IMR-90 (cell line): Measurements from ENCODE around the gene VWA7. TPM values are rescaled to one million over a fixed set of nuclear protein-coding genes. Genes with fewer than 3 reads are reported as not detected.

ENCODE experiments used
- ATAC-seq: fragments of 200-7000 bp; cut with Tn5 transposase; 2 replicates; pipeline ENCODE4 v1.9.1; 2020; ENCODE audit warnings: low read depth, mild to moderate bottlenecking, moderate library complexity
- BruUV-seq: library from RNA; stranded (reverse); fragments of 400-500 nt; replicated peaks from 2 replicates; lab custom pipeline; 2021; lab: Mats Ljungman, UMichigan
- CTCF ChIA-PET: fragments of 300-600 bp; formaldehyde crosslinking; extraction: SDS; loops from one replicate; lab custom pipeline; 2021; ENCODE audit warnings: antibody characterized with exemption; lab: Yijun Ruan, JAX
- POLR2A ChIA-PET: fragments of 300-600 bp; sonication (Branson Sonifier 250); formaldehyde crosslinking; loops from one replicate; lab custom pipeline; 2022; ENCODE audit warnings: antibody characterized with exemption; ENCODE audit not compliant: unreplicated experiment; lab: Charles Lee
- DNase-seq: peaks from one replicate; pipeline ENCODE4 v3.0.0; 2013
- H2AFZ ChIP-seq: replicated peaks from 2 replicates; pipeline ENCODE3; 2013; ENCODE audit warnings: low read length, mild to moderate bottlenecking; ENCODE audit not compliant: poor library complexity
- H2AK5ac ChIP-seq: 2 replicates; pipeline ENCODE4 v1.6.1; 2013; ENCODE audit warnings: low read depth, low read length, inconsistent platforms
- H2AK9ac ChIP-seq: replicated peaks from 2 replicates; pipeline ENCODE3; 2013; ENCODE audit warnings: mild to moderate bottlenecking, low read depth, low read length, moderate library complexity; ENCODE audit not compliant: poor library complexity
- H2BK120ac ChIP-seq: 2 replicates; pipeline ENCODE4 v1.6.1; 2013; ENCODE audit warnings: low read depth, low read length, inconsistent platforms
- H2BK15ac ChIP-seq: 3 replicates; pipeline ENCODE4 v1.6.1; 2013; ENCODE audit warnings: low read depth, low read length, inconsistent platforms
- H2BK20ac ChIP-seq: 2 replicates; pipeline ENCODE4 v1.6.1; 2013; ENCODE audit warnings: low read depth, mild to moderate bottlenecking, inconsistent platforms, low read length, moderate library complexity
- H2BK5ac ChIP-seq: 2 replicates; pipeline ENCODE4 v1.6.1; 2013; ENCODE audit warnings: mild to moderate bottlenecking, low read depth, low read length, inconsistent platforms; ENCODE audit not compliant: poor library complexity, severe bottlenecking
- H3K14ac ChIP-seq: replicated peaks from 2 replicates; pipeline ENCODE4 v1.6.1; 2013; ENCODE audit warnings: low read depth, low read length, inconsistent platforms
- H3K18ac ChIP-seq: 2 replicates; pipeline ENCODE4 v1.6.1; 2013; ENCODE audit warnings: low read depth, low read length, control low read depth
- H3K23ac ChIP-seq: 2 replicates; pipeline ENCODE4 v1.6.1; 2013; ENCODE audit warnings: low read depth, low read length, inconsistent platforms
- H3K27ac ChIP-seq: 2 replicates; pipeline ENCODE4 v1.5.1; 2013; ENCODE audit warnings: mild to moderate bottlenecking, control low read depth, low read length; ENCODE audit not compliant: insufficient read depth
- H3K27me3 ChIP-seq: 2 replicates; pipeline ENCODE4 v1.6.1; 2013; ENCODE audit warnings: low read length; ENCODE audit not compliant: control insufficient read depth, insufficient read depth
- H3K36me3 ChIP-seq: 2 replicates; pipeline ENCODE4 v1.6.1; 2013; ENCODE audit warnings: low read length, mixed read lengths; ENCODE audit not compliant: control insufficient read depth, insufficient read depth
- H3K4ac ChIP-seq: 2 replicates; pipeline ENCODE4 v1.6.1; 2013; ENCODE audit warnings: low read depth, low read length, inconsistent platforms
- H3K4me1 ChIP-seq: 2 replicates; pipeline ENCODE4 v1.6.1; 2013; ENCODE audit warnings: low read length, mixed read lengths; ENCODE audit not compliant: control insufficient read depth, insufficient read depth
- H3K4me2 ChIP-seq: 2 replicates; pipeline ENCODE4 v1.6.1; 2013; ENCODE audit warnings: low read depth, mild to moderate bottlenecking, control low read depth, low read length, moderate library complexity
- H3K4me3 ChIP-seq: 2 replicates; pipeline ENCODE4 v1.5.1; 2013; ENCODE audit warnings: low read depth, mild to moderate bottlenecking, control low read depth, low read length, moderate library complexity; ENCODE audit not compliant: insufficient read depth
- H3K56ac ChIP-seq: 2 replicates; pipeline ENCODE4 v1.6.1; 2013; ENCODE audit warnings: low read length, inconsistent platforms; ENCODE audit not compliant: insufficient read depth; ENCODE audit errors: extremely low read depth
- H3K79me1 ChIP-seq, 2 experiments: 2 replicates each; pipeline ENCODE4 v1.6.1; 2013; ENCODE audit warnings: low read length in 2 of 2, inconsistent platforms in 1 of 2, low read depth in 1 of 2
- H3K9ac ChIP-seq: 2 replicates; pipeline ENCODE4 v1.6.1; 2013; ENCODE audit warnings: low read depth, low read length, control low read depth
- H3K9me1 ChIP-seq: 2 replicates; pipeline ENCODE4 v1.6.1; 2013; ENCODE audit warnings: low read length, inconsistent platforms; ENCODE audit not compliant: insufficient read depth
- H3K9me3 ChIP-seq: 2 replicates; pipeline ENCODE4 v1.6.1; 2013; ENCODE audit warnings: low read length; ENCODE audit not compliant: control insufficient read depth, insufficient read depth
- H4K20me1 ChIP-seq: 2 replicates; pipeline ENCODE4 v1.6.1; 2013; ENCODE audit warnings: low read length, inconsistent platforms; ENCODE audit not compliant: insufficient read depth
- H4K5ac ChIP-seq: 2 replicates; pipeline ENCODE4 v1.6.1; 2013; ENCODE audit warnings: mild to moderate bottlenecking, low read depth, low read length, control low read depth
- H4K8ac ChIP-seq, 2 experiments: 2 replicates each; pipeline ENCODE4 v1.6.1; 2013; ENCODE audit warnings: low read depth in 2 of 2, low read length in 2 of 2, control low read depth in 1 of 2, inconsistent platforms in 1 of 2
- H4K91ac ChIP-seq: 2 replicates; pipeline ENCODE4 v1.6.1; 2013; ENCODE audit warnings: low read depth, low read length, inconsistent platforms; ENCODE audit not compliant: insufficient read depth
- CEBPB ChIP-seq: IDR thresholded peaks from 2 replicates; pipeline ENCODE4 v1.6.1; 2012; ENCODE audit warnings: low read depth, low read length, improper control_type of control experiment
- CHD1 ChIP-seq: IDR thresholded peaks from 2 replicates; pipeline ENCODE4 v1.6.1; 2012; ENCODE audit warnings: low read depth, low read length, improper control_type of control experiment
- FOS ChIP-seq: fragments of 150-350 bp; IDR thresholded peaks from 2 replicates; pipeline ENCODE4 v1.6.1; 2016; ENCODE audit warnings: low read depth, low read length
- MAZ ChIP-seq: IDR thresholded peaks from 2 replicates; pipeline ENCODE4 v1.6.1; 2012; ENCODE audit warnings: low read depth, mild to moderate bottlenecking, low read length, improper control_type of control experiment, moderate library complexity, borderline replicate concordance
- MXI1 ChIP-seq: IDR thresholded peaks from 2 replicates; pipeline ENCODE4 v1.6.1; 2012; ENCODE audit warnings: low read depth, mild to moderate bottlenecking, low read length, moderate library complexity, borderline replicate concordance
- NFE2L2 ChIP-seq: fragments of 150-350 bp; IDR thresholded peaks from 2 replicates; pipeline ENCODE4 v1.6.1; 2016; ENCODE audit warnings: low read depth, mild to moderate bottlenecking, low read length
- POLR2A ChIP-seq: IDR thresholded peaks from 2 replicates; pipeline ENCODE4 v1.6.1; 2012; ENCODE audit warnings: mild to moderate bottlenecking, low read depth, low read length
- RAD21 ChIP-seq: IDR thresholded peaks from 2 replicates; pipeline ENCODE4 v1.6.1; 2012; ENCODE audit warnings: low read length, improper control_type of control experiment
- RCOR1 ChIP-seq: IDR thresholded peaks from 2 replicates; pipeline ENCODE4 v1.6.1; 2012; ENCODE audit warnings: mild to moderate bottlenecking, low read length, improper control_type of control experiment; ENCODE audit not compliant: insufficient replicate concordance
- SMC3 ChIP-seq: fragments of 150-350 bp; IDR thresholded peaks from 2 replicates; pipeline ENCODE4 v1.6.1; 2016; ENCODE audit warnings: low read depth, mild to moderate bottlenecking, antibody characterized with exemption, low read length, moderate library complexity
- WGBS, 2 experiments: methylation state at CpG; one replicate each; pipeline versions ENCODE4 v1.1.5 to v1.1.7; 2013; ENCODE audit warnings: missing lambda C conversion rate in 2 of 2; ENCODE audit not compliant: insufficient read length in 1 of 2; ENCODE audit errors: extremely low coverage in 2 of 2; 5-methylcytosine and 5-hydroxymethylcytosine counted together
- dilution Hi-C: fragments of 300-500 bp; cut with HindIII; formaldehyde crosslinking; loops from one replicate; pipeline ENCODE4 v1.14.3; 2018; ENCODE audit warnings: low sequenced_read_pairs; ENCODE audit not compliant: unreplicated experiment
- in situ Hi-C: fragments of 300-500 bp; cut with MboI; formaldehyde crosslinking; loops from 3 replicates; pipeline ENCODE4 v1.14.3; 2019; ENCODE audit warnings: low sequenced_read_pairs, inconsistent platforms, mixed read lengths
- intact Hi-C: fragments of 100-400 bp; cut with micrococcal nuclease; formaldehyde crosslinking; loops from 2 replicates; pipeline ENCODE4 v1.10.0; 2022
- polyA plus RNA-seq, 3 experiments: library from polyadenylated mRNA; depleted of rRNA; stranded (reverse); fragments of >200 nt; gene quantifications; 2 replicates each; pipeline ENCODE4 v1.2.3, GENCODE V29; 2012; ENCODE audit warnings: low replicate concordance in 1 of 3
- total RNA-seq: library from RNA; depleted of rRNA; stranded (reverse); fragments of >200 nt; gene quantifications from 2 replicates; pipeline ENCODE4 v1.2.3, GENCODE V29; 2012
- TF ChIP-seq, protein P1 (sequence below): fragments of 150-350 bp; IDR thresholded peaks from 2 replicates; pipeline ENCODE4 v1.6.1; 2017; ENCODE audit warnings: mild to moderate bottlenecking, antibody characterized with exemption, low read length, low read depth
- TF ChIP-seq, protein P2 (sequence below): conservative IDR thresholded peaks from 2 replicates; pipeline ENCODE4 v1.5.1; 2012; ENCODE audit warnings: mild to moderate bottlenecking, low read depth, low read length, improper control_type of control experiment

The VWA7 gene
- total and polyA plus RNA-seq, 2 of the 4 experiments (the other 2 are of a cell fraction): under 0.01 to 1.4 TPM

DNA sequence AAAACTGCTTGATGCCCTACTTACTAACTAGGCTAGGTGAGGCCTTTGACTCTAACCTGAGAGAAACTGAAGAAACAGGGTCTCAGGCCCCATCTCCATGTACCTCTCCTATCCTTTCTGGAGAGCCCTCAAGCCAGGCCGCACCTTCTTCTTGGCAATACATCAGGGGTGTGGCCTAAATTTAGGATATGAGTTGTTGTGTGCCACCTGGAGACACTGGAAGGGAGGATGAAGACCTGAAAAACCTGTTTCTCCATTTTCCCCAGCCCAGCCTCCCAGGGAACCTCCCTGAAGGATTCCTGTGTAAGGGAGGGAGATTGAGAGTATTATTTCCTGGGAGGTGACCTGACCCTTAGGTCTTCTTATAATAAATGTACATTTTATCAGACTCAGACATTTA, 58.9 kb downstream of the VWA7 start:
- Histone ChIP-seq H3K23ac (no peak overlapping the region; the same call in 1 of the 2 replicates), H2AFZ (no peak overlapping the region), H3K79me1 (no peaks in the 10 kb centered on the region), H3K9ac (no peak overlapping the region), H3K18ac (no peak overlapping the region), H3K9me3 (no peaks in the 10 kb centered on the region), H4K91ac (no peak overlapping the region), H2BK120ac (no peak overlapping the region), H3K4me3 (no peak overlapping the region), H3K4me1 (no peaks in the 10 kb centered on the region), H3K4ac (no peak overlapping the region), H2BK20ac (no peak overlapping the region), H3K36me3 (no peaks in the 10 kb centered on the region), H4K8ac (no peak overlapping the region), H3K4me2 (no peak overlapping the region), H3K27ac (no peak overlapping the region), H3K9me1 (peaks cover 4% of the 10 kb centered on the region; the same call in 1 of the 2 replicates), H4K5ac (no peak overlapping the region), H2AK9ac (no peak overlapping the region), H3K27me3 (peaks cover 18% of the 10 kb centered on the region), H3K56ac (no peak overlapping the region), H2BK5ac (no peak overlapping the region), H4K20me1 (no peaks in the 10 kb centered on the region), H3K14ac (no peak overlapping the region), H2AK5ac (no peak overlapping the region), H2BK15ac (no peak overlapping the region)
- WGBS, 2 experiments: no CpG with 5 or more reads among the region's 1 CpG
- POLR2A ChIA-PET: no interaction called here
- no peak for DNase-seq
- CTCF ChIA-PET: no interaction called here
- TF ChIP-seq CHD1: no peak
- no peak for TF ChIP-seq CEBPB
- TF ChIP-seq RAD21: no peak
- TF ChIP-seq SMC3: no peak
- TF ChIP-seq, protein P1, sequence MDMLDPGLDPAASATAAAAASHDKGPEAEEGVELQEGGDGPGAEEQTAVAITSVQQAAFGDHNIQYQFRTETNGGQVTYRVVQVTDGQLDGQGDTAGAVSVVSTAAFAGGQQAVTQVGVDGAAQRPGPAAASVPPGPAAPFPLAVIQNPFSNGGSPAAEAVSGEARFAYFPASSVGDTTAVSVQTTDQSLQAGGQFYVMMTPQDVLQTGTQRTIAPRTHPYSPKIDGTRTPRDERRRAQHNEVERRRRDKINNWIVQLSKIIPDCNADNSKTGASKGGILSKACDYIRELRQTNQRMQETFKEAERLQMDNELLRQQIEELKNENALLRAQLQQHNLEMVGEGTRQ: no peak
- TF ChIP-seq RCOR1: no peak
- TF ChIP-seq MAZ: no peak
- TF ChIP-seq POLR2A: no peak
- no peak for TF ChIP-seq FOS
- TF ChIP-seq, protein P2, sequence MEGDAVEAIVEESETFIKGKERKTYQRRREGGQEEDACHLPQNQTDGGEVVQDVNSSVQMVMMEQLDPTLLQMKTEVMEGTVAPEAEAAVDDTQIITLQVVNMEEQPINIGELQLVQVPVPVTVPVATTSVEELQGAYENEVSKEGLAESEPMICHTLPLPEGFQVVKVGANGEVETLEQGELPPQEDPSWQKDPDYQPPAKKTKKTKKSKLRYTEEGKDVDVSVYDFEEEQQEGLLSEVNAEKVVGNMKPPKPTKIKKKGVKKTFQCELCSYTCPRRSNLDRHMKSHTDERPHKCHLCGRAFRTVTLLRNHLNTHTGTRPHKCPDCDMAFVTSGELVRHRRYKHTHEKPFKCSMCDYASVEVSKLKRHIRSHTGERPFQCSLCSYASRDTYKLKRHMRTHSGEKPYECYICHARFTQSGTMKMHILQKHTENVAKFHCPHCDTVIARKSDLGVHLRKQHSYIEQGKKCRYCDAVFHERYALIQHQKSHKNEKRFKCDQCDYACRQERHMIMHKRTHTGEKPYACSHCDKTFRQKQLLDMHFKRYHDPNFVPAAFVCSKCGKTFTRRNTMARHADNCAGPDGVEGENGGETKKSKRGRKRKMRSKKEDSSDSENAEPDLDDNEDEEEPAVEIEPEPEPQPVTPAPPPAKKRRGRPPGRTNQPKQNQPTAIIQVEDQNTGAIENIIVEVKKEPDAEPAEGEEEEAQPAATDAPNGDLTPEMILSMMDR: no peak
- no peak for TF ChIP-seq NFE2L2
- no peak for TF ChIP-seq MXI1
- intact Hi-C loops (no loop called here), dilution Hi-C loops (no loop called here), in situ Hi-C loops (no loop called here)
- ATAC-seq: no peak
- no TSS peak for BruUV-seq
